Keratinocyte (primary cell): ENCODE measurements around the gene RPL28. TPM values are rescaled to one million over a fixed set of nuclear protein-coding genes. Genes with fewer than 3 reads are reported as not detected.

ENCODE experiments used
- DNase-seq: peaks from one replicate; pipeline ENCODE4 v3.0.0-alpha.2; 2011; ENCODE audit warnings: low read depth, missing footprints, low spot score
- FAIRE-seq: peaks from 2 replicates; lab custom pipeline; 2011; peaks lifted over from hg19 to GRCh38; lab: Jason Lieb, UNC
- H2AFZ ChIP-seq: 2 replicates; pipeline ENCODE4 v1.6.0; 2012; ENCODE audit warnings: low read length, control low read depth, inconsistent platforms; ENCODE audit not compliant: control insufficient read depth
- H3K27ac ChIP-seq: 2 replicates; pipeline ENCODE4 v1.5.1; 2011; ENCODE audit warnings: low read length; ENCODE audit not compliant: control insufficient read depth, insufficient read depth
- H3K27me3 ChIP-seq: 3 replicates; pipeline ENCODE4 v1.6.0; 2011; ENCODE audit warnings: low read length; ENCODE audit not compliant: control insufficient read depth, insufficient read depth; ENCODE audit errors: extremely low read depth
- H3K36me3 ChIP-seq, 2 experiments: 2 replicates in 1 of 2; 3 replicates in 1 of 2; pipeline ENCODE4 v1.5.1; 2011; ENCODE audit warnings: low read length in 2 of 2, mild to moderate bottlenecking in 1 of 2; ENCODE audit not compliant: control insufficient read depth in 2 of 2, insufficient read depth in 2 of 2; ENCODE audit errors: extremely low read depth in 1 of 2
- H3K4me1 ChIP-seq: 3 replicates; pipeline ENCODE4 v1.5.1; 2011; ENCODE audit warnings: low read length; ENCODE audit not compliant: control insufficient read depth, insufficient read depth; ENCODE audit errors: extremely low read depth
- H3K4me2 ChIP-seq: 3 replicates; pipeline ENCODE4 v1.6.0; 2011; ENCODE audit warnings: low read depth, low read length; ENCODE audit not compliant: control insufficient read depth, insufficient read depth; ENCODE audit errors: extremely low read depth
- H3K4me3 ChIP-seq, 3 experiments: fragments of 200-600 bp in 1 of 3; sonication (generic) in 1 of 3; 2 replicates in 2 of 3; 3 replicates in 1 of 3; pipeline ENCODE4 v1.5.1; 2011 to 2016; ENCODE audit warnings: low read length in 3 of 3, mild to moderate bottlenecking in 3 of 3, control low read depth in 2 of 3, inconsistent platforms in 1 of 3, low read depth in 1 of 3, mixed read lengths in 1 of 3, mixed run types in 1 of 3, moderate library complexity in 1 of 3; ENCODE audit not compliant: control insufficient read depth in 2 of 3, insufficient read depth in 2 of 3; ENCODE audit errors: extremely low read depth in 1 of 3
- H3K79me2 ChIP-seq: 2 replicates; pipeline ENCODE4 v1.6.0; 2012; ENCODE audit warnings: low read length; ENCODE audit not compliant: control insufficient read depth, insufficient read depth
- H3K9ac ChIP-seq: 3 replicates; pipeline ENCODE4 v1.6.0; 2011; ENCODE audit warnings: low read length; ENCODE audit not compliant: control insufficient read depth, insufficient read depth; ENCODE audit errors: extremely low read depth
- H3K9me1 ChIP-seq: 3 replicates; pipeline ENCODE4 v1.6.0; 2011; ENCODE audit warnings: low read length; ENCODE audit not compliant: control insufficient read depth, insufficient read depth; ENCODE audit errors: extremely low read depth
- H3K9me3 ChIP-seq: 2 replicates; pipeline ENCODE4 v1.5.1; 2012; ENCODE audit warnings: low read depth, low read length; ENCODE audit not compliant: control insufficient read depth
- H4K20me1 ChIP-seq: 3 replicates; pipeline ENCODE4 v1.6.0; 2011; ENCODE audit warnings: low read length; ENCODE audit not compliant: control insufficient read depth, insufficient read depth; ENCODE audit errors: extremely low read depth
- CTCF ChIP-seq, 3 experiments: IDR thresholded peaks in 1 of 3; conservative IDR thresholded peaks in 1 of 3; optimal IDR thresholded peaks in 1 of 3; 2 replicates in 2 of 3; 3 replicates in 1 of 3; pipeline versions ENCODE3 to v1.5.1; 2011; ENCODE audit warnings: low read length in 3 of 3, mild to moderate bottlenecking in 3 of 3, moderate library complexity in 2 of 3, control low read depth in 1 of 3, inconsistent platforms in 1 of 3; ENCODE audit not compliant: insufficient read depth in 2 of 3; ENCODE audit errors: extremely low read depth in 1 of 3
- EZH2 ChIP-seq: IDR thresholded peaks from one replicate; pipeline ENCODE4 v1.6.1; 2012; ENCODE audit warnings: inconsistent platforms, mild to moderate bottlenecking, low read length, moderate library complexity
- dilution Hi-C: fragments of 300-500 bp; cut with MboI; formaldehyde crosslinking; loops from one replicate; pipeline ENCODE4 v1.7.0; 2020; ENCODE audit warnings: low sequenced_read_pairs; ENCODE audit not compliant: extremely low pct_ligation_motif_present
- polyA plus RNA-seq, 5 experiments: library from polyadenylated mRNA; depleted of rRNA in 3 of 5; stranded (reverse) in 3 of 5; stranded (forward) in 1 of 5; unstranded in 1 of 5; fragments of >200 nt; gene quantifications; 1 replicate in 1 of 5; 2 replicates in 3 of 5; 3 replicates in 1 of 5; pipeline versions ENCODE4 v1.2.1 to v1.2.3, GENCODE V29; 2011 to 2012; ENCODE audit warnings: missing spikeins in 2 of 5, low read depth in 1 of 5, low replicate concordance in 1 of 5

RPL28 gene
- polyA plus RNA-seq, 1 donor (not counting 4 experiments of a cell fraction or from before 2014, with no cell fraction given): 282 TPM

DNA sequence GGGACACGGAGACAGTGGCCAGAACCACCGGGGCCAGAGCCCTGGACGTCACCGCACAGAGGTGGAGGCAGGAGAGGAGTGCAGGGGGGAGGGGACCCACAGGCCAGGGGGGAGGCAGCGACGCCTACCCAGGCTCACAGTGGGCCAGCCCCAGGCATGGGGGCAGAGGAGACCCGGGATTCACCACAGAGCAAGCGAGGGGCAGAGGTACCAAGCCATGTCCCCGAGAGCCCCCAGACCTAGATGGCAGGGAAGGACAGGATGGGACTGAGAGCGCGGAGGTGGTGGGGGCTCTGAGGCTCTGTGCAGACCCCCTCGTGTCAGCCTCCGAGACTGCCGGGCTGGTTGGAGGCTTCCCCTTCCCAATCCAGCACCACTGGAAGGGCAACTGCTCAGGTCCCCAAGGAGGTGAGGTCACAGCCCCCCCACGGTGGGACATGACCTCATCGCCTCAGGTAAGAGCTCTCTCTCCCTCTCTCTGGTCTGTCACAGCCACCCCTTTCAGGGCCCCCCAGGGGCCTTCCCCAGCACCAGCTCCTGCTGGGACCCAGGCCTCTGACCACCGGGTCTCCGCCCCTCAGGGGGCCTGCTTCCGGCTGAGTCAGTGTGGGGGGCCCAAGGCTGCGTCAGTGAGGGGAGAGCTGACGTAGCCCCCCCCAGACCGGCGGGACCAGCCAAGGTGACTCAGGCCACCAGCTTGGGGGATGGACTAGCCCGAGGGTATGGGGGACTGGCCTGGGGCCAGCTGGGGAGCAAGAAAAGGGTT, 13.2 kb upstream of the RPL28 start:
- dilution Hi-C loops: no loop called here
- no peak for DNase-seq
- Histone ChIP-seq H4K20me1 (no peaks in the 10 kb centered on the region), H3K79me2 (no peaks in the 10 kb centered on the region), H3K4me2 (no peak overlapping the region), H3K4me3 (no peak overlapping the region), H2AFZ (no peak overlapping the region), H3K27me3 (peaks cover 15% of the 10 kb centered on the region), H3K9me1 (no peaks in the 10 kb centered on the region), H3K36me3 (no peaks in the 10 kb centered on the region), H3K9me3 (no peaks in the 10 kb centered on the region), H3K27ac (no peak overlapping the region), H3K9ac (no peak overlapping the region), H3K4me1 (peaks cover 15% of the 10 kb centered on the region)
- TF ChIP-seq CTCF (optimal IDR thresholded peaks at IDR 0.05 in 1 of 3, IDR thresholded peaks at IDR 0.05 in 1 of 3, conservative IDR thresholded peaks at IDR 0.05 in 1 of 3; ENCODE audit: extremely low read depth in 1 of 3, insufficient read depth in 2 of 3, low read length in 3 of 3): no peak
- TF ChIP-seq EZH2: no peak
- no peak for FAIRE-seq

DNA sequence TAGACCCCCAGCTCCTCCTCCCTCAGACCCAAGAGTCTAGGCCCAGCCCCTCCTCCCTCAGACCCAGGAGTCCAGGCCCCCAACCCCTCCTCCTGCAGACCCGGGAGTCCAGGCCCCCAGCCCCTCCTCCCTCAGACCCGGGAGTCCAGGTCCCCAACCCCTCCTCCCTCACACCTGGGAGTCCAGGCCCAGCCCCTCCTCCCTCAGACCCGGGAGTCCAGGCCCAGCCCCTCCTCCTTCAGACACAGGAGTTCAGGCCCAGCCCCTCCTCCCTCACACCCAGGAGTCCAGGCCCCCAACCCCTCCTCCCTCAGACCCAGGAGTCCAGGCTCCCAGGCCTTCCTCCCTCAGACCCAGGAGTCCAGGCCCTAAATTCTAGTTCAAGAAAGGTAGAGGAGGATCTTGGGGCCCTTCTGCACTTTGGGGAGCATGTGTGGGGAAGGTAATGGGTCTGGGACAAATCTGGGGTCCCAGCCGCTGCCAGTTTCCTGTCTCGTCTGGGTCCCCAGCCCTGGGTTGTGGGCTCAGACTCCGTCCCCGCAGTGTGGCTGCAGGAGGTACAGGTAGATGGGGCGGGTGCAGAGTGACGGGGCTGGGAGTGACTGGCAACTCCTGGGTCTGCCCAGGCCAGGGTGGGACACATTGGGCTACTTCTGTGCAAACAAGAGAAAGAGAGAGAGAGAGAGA, 12.3 kb upstream of the RPL28 start:
- Histone ChIP-seq H3K27me3 (peaks cover 15% of the 10 kb centered on the region), H3K9ac (no peak overlapping the region), H2AFZ (no peak overlapping the region), H3K36me3 (no peaks in the 10 kb centered on the region), H3K27ac (no peak overlapping the region), H3K9me3 (no peaks in the 10 kb centered on the region), H3K9me1 (no peaks in the 10 kb centered on the region), H3K4me3 (no peak overlapping the region), H3K79me2 (no peaks in the 10 kb centered on the region), H4K20me1 (no peaks in the 10 kb centered on the region), H3K4me1 (peaks cover 15% of the 10 kb centered on the region), H3K4me2 (no peak overlapping the region)
- FAIRE-seq (no peak), DNase-seq (no peak)
- no peak for TF ChIP-seq EZH2
- no peak for TF ChIP-seq CTCF (optimal IDR thresholded peaks at IDR 0.05 in 1 of 3, IDR thresholded peaks at IDR 0.05 in 1 of 3, conservative IDR thresholded peaks at IDR 0.05 in 1 of 3; ENCODE audit: extremely low read depth in 1 of 3, insufficient read depth in 2 of 3, low read length in 3 of 3)
- dilution Hi-C loops: no loop called here
